Hepatocyte (in vitro differentiated cells): ENCODE data around the gene F7. TPM values are rescaled to one million over a fixed set of nuclear protein-coding genes. Genes with fewer than 3 reads are reported as not detected.

Experiments used
- DNase-seq: peaks from one replicate; pipeline ENCODE4 v3.0.0-alpha.2; 2016; ENCODE audit warnings: low spot score
- H2AFZ ChIP-seq: fragments of 200-600 bp; sonication (generic); 2 replicates; pipeline ENCODE4 v1.6.0; 2016; ENCODE audit warnings: antibody characterized with exemption, mild to moderate bottlenecking
- H3K27ac ChIP-seq: fragments of 200-600 bp; sonication (generic); 2 replicates; pipeline ENCODE4 v1.5.1; 2016; ENCODE audit warnings: mild to moderate bottlenecking
- H3K27me3 ChIP-seq: fragments of 200-600 bp; sonication (generic); 2 replicates; pipeline ENCODE4 v1.6.1; 2016
- H3K36me3 ChIP-seq: fragments of 200-600 bp; sonication (generic); replicated peaks from 2 replicates; pipeline ENCODE4 v1.5.1; 2016; ENCODE audit warnings: low read depth; ENCODE audit not compliant: insufficient read depth
- H3K4me1 ChIP-seq: fragments of 200-600 bp; sonication (generic); 2 replicates; pipeline ENCODE4 v1.5.1; 2016; ENCODE audit warnings: mild to moderate bottlenecking, moderate library complexity; ENCODE audit not compliant: insufficient read depth
- H3K4me2 ChIP-seq: fragments of 200-600 bp; sonication (generic); 2 replicates; pipeline ENCODE4 v1.6.0; 2016
- H3K4me3 ChIP-seq: fragments of 200-600 bp; sonication (generic); 2 replicates; pipeline ENCODE4 v1.5.1; 2016; ENCODE audit warnings: mild to moderate bottlenecking
- H3K79me2 ChIP-seq: fragments of 200-600 bp; sonication (generic); 2 replicates; pipeline ENCODE4 v1.6.0; 2017; ENCODE audit warnings: mild to moderate bottlenecking
- H3K9me2 ChIP-seq: fragments of 200-600 bp; sonication (generic); replicated peaks from 2 replicates; pipeline ENCODE4 v1.6.0; 2017; ENCODE audit warnings: mild to moderate bottlenecking; ENCODE audit not compliant: insufficient read depth
- H3K9me3 ChIP-seq: fragments of 200-600 bp; sonication (generic); 2 replicates; pipeline ENCODE4 v1.5.1; 2016; ENCODE audit warnings: low read depth, mild to moderate bottlenecking
- H4K20me1 ChIP-seq: fragments of 200-600 bp; sonication (generic); 2 replicates; pipeline ENCODE4 v1.6.0; 2016; ENCODE audit warnings: mild to moderate bottlenecking; ENCODE audit not compliant: insufficient read depth, poor library complexity, severe bottlenecking
- CTCF ChIP-seq: fragments of 200-600 bp; sonication (generic); IDR thresholded peaks from 2 replicates; pipeline ENCODE4 v1.5.1; 2016; ENCODE audit warnings: antibody characterized with exemption, mild to moderate bottlenecking; ENCODE audit not compliant: poor library complexity
- EZH2 ChIP-seq: fragments of 200-600 bp; sonication (generic); IDR thresholded peaks from 2 replicates; pipeline ENCODE4 v1.6.1; 2016; ENCODE audit warnings: antibody characterized with exemption, mild to moderate bottlenecking, borderline replicate concordance
- EZH2phosphoT487 ChIP-seq: fragments of 200-600 bp; sonication (generic); IDR thresholded peaks from one replicate; pipeline ENCODE4 v1.6.1; 2018; ENCODE audit warnings: antibody characterized with exemption, mild to moderate bottlenecking, low read depth, moderate library complexity; ENCODE audit not compliant: unreplicated experiment, severe bottlenecking
- WGBS: methylation state at CpG from one replicate; pipeline ENCODE4 v1.1.6; 2016; ENCODE audit warnings: low lambda C conversion rate; ENCODE audit errors: missing lambda C conversion rate; 5-methylcytosine and 5-hydroxymethylcytosine counted together
- polyA plus RNA-seq: library from polyadenylated mRNA; unstranded; fragments of >200 nt; fragmentation: Nextera tagmentation; extraction: Ambion mirVana; gene quantifications from 2 replicates; pipeline ENCODE4 v1.2.1, GENCODE V29; 2016
- total RNA-seq: library from RNA; depleted of rRNA; stranded (reverse); fragments of >200 nt; gene quantifications from 2 replicates; pipeline ENCODE4 v1.2.3, GENCODE V29; 2014

Gene F7
- total and polyA plus RNA-seq, 2 experiments from 2014 or later, result 12.6 to 24.0 TPM

- H3K4me2 ChIP-seq, result no peak overlapping the region
- H4K20me1 ChIP-seq, result no peaks in the 10 kb centered on the region
- no peaks in the 10 kb centered on the region for H3K9me2 ChIP-seq
- no peak for TF ChIP-seq EZH2
- TF ChIP-seq CTCF, result no peak
- TF ChIP-seq EZH2phosphoT487, result no peak
- H2AFZ ChIP-seq, result no peak overlapping the region
- H3K9me3 ChIP-seq, result no peaks in the 10 kb centered on the region
- H3K36me3 ChIP-seq, result no peaks in the 10 kb centered on the region
- 92% methylated on average over 12 of the region's 12 CpGs for WGBS
- H3K4me1 ChIP-seq, result no peaks in the 10 kb centered on the region
- H3K27ac ChIP-seq, result no peak overlapping the region
- DNase-seq, result no peak
- no peaks in the 10 kb centered on the region for H3K27me3 ChIP-seq
- H3K79me2 ChIP-seq, result no peaks in the 10 kb centered on the region
- H3K4me3 ChIP-seq, result no peak overlapping the region
Observed at GRCh38 chr13:113145496-113145895, 39.9 kb downstream of the F7 start.

DNA sequence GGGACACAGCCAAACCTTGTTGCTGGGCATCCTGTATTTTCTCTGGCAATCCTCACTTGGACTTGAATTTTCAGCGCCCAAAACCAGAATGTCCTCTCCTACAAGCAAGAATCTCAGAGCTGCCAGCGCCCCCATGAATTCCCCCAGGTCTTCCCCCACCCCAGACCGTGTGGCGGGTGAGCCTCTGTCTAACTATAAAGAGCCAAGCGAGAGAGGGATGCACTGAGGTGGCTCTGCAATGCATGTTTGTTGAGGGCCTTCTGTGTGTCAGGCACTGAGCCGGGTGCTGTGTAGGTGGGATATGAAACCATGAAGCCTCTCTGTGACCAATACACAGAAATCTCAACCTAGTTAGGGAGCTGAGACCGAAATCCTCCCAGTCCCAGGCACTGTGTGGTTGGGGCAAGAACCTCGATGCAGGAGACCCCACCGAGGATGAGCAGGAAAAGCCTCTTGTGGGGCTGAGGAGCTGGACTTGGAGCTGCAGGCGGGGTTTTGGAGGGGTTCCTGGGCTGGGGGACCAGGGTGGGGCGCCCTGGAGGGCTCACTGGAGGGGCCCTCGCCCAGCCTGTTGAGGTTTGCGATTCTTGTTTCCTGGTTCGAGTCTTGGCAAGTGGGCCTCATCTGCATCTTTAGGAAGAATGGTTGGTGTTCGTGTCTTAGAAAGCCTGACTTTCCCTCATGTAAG is 40.5 kb downstream of the F7 start:
- Histone ChIP-seq H4K20me1 (no peaks in the 10 kb centered on the region), H3K27ac (no peak overlapping the region), H3K9me3 (no peaks in the 10 kb centered on the region), H3K79me2 (no peaks in the 10 kb centered on the region), H3K4me3 (no peak overlapping the region), H3K36me3 (no peaks in the 10 kb centered on the region), H3K4me1 (no peaks in the 10 kb centered on the region), H3K9me2 (no peaks in the 10 kb centered on the region), H2AFZ (no peak overlapping the region), H3K4me2 (no peak overlapping the region), H3K27me3 (no peaks in the 10 kb centered on the region)
- 92% methylated on average over 14 of the region's 15 CpGs for WGBS
- no peak for TF ChIP-seq CTCF
- no peak for TF ChIP-seq EZH2phosphoT487
- TF ChIP-seq EZH2, result no peak
- no peak for DNase-seq

DNA sequence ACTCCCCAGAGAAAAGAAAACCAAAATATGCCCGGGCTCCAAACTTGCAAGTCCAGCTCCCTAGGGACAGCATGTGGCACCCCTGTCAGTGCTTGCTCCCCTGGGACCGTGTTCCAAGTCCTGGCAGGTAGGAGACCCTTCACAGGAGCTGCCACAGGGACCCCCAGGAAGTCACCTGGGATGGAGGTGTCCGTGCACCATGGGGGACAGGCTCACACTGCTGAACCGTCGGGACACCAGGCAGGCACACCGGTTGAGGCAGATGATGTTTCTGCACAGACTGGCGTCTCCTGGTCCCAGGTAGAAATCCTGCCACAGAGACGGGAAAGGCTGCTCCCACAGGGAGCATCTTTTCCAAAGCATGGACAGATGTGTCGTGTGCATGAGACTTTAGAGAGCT is 41.2 kb downstream of the F7 start:
- Histone ChIP-seq H3K4me2 (no peak overlapping the region), H3K27me3 (no peaks in the 10 kb centered on the region), H3K4me3 (no peak overlapping the region), H3K27ac (no peak overlapping the region), H2AFZ (no peak overlapping the region), H3K4me1 (peaks cover under 1% of the 10 kb centered on the region), H3K79me2 (no peaks in the 10 kb centered on the region), H3K9me2 (no peaks in the 10 kb centered on the region), H3K36me3 (no peaks in the 10 kb centered on the region), H3K9me3 (no peaks in the 10 kb centered on the region), H4K20me1 (no peaks in the 10 kb centered on the region)
- TF ChIP-seq CTCF, result no peak
- TF ChIP-seq EZH2phosphoT487, result no peak
- TF ChIP-seq EZH2, result no peak
- WGBS, result 92% methylated on average over 9 of the region's 9 CpGs
- no peak for DNase-seq
